Adipocyte (in vitro differentiated cells): ENCODE measurements around the gene ARHGAP6.

Experiments used
- DNase-seq: peaks from one replicate; pipeline ENCODE4 v3.0.0-alpha.2; 2015; ENCODE audit warnings: low read depth
- H3K27me3 ChIP-seq: replicated peaks from 2 replicates; pipeline ENCODE4 v1.7.0; 2013; ENCODE audit warnings: mild to moderate bottlenecking, low read length, moderate library complexity; ENCODE audit not compliant: control insufficient read depth, insufficient read depth
- H3K36me3 ChIP-seq: 2 replicates; pipeline ENCODE4 v1.7.0; 2013; ENCODE audit warnings: low read length, mild to moderate bottlenecking, moderate library complexity; ENCODE audit not compliant: control insufficient read depth, insufficient read depth, severe bottlenecking
- H3K4me1 ChIP-seq: 2 replicates; pipeline ENCODE4 v1.7.0; 2013; ENCODE audit warnings: mild to moderate bottlenecking, low read length, moderate library complexity; ENCODE audit not compliant: control insufficient read depth, insufficient read depth
- H3K4me3 ChIP-seq: 2 replicates; pipeline ENCODE4 v1.7.0; 2013; ENCODE audit warnings: mild to moderate bottlenecking, low read length, moderate library complexity
- H3K9ac ChIP-seq: 2 replicates; pipeline ENCODE4 v1.7.0; 2013; ENCODE audit warnings: mild to moderate bottlenecking, low read length, moderate library complexity
- H3K9me3 ChIP-seq: 2 replicates; pipeline ENCODE4 v1.7.0; 2013; ENCODE audit warnings: mild to moderate bottlenecking, low read length, moderate library complexity; ENCODE audit not compliant: control insufficient read depth

ARHGAP6 gene

GRCh38 chrX:11672213-11672612 lies 6.5 kb upstream of the ARHGAP6 start:
- peaks cover 7% of the 10 kb centered on the region for H3K27me3 ChIP-seq
- DNase-seq, result no peak
- H3K4me1 ChIP-seq, result no peaks in the 10 kb centered on the region
- no peak overlapping the region for H3K9ac ChIP-seq
- H3K9me3 ChIP-seq, result no peaks in the 10 kb centered on the region
- no peak overlapping the region for H3K4me3 ChIP-seq
- H3K36me3 ChIP-seq, result no peaks in the 10 kb centered on the region

GRCh38 chrX:11670316-11670715 lies 4.6 kb upstream of the ARHGAP6 start:
- H3K9ac ChIP-seq, result no peak overlapping the region
- H3K9me3 ChIP-seq, result no peaks in the 10 kb centered on the region

GRCh38 chrX:11666952-11667685 lies 1.4 kb upstream of the ARHGAP6 start:
- H3K4me3 ChIP-seq, result no peak overlapping the region
- no peak overlapping the region for H3K9ac ChIP-seq
- H3K27me3 ChIP-seq, result peaks cover 24% of the 10 kb centered on the region
- H3K36me3 ChIP-seq, result no peaks in the 10 kb centered on the region
- DNase-seq, result no peak
- no peaks in the 10 kb centered on the region for H3K9me3 ChIP-seq
- H3K4me1 ChIP-seq, result no peaks in the 10 kb centered on the region

More at GRCh38 chrX:11670316-11670715, 4.6 kb upstream of the ARHGAP6 start:
- Histone ChIP-seq H3K4me3 (no peak overlapping the region), H3K4me1 (no peaks in the 10 kb centered on the region), H3K27me3 (peaks cover 12% of the 10 kb centered on the region), H3K36me3 (no peaks in the 10 kb centered on the region)
- no peak for DNase-seq

DNA sequence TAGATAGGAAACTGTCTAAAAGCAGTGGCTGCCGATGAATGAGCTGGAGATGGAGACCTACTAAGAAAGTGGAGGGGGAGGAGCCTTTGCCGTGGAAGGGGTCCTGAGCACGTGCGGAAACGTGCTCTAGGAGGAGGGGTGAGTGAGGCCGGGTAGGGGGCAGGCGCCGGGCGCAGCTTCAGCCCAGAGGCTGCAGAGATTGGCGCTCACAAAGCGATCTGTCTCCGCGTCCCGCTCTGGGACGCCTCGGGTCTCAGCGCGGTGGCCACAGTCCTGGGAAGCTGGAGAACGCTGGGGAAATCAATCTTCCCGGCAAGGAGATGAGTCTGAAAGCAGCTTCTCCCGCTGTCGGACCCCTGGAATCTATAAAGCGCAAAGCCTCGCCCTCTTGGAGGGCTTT lies 444 bp upstream of the ARHGAP6 start:
- Histone ChIP-seq H3K4me3 (peak overlapping the region; percentile 82), H3K4me1 (no peaks in the 10 kb centered on the region), H3K27me3 (peaks cover 24% of the 10 kb centered on the region), H3K36me3 (no peaks in the 10 kb centered on the region), H3K9ac (peak overlapping the region; percentile 19), H3K9me3 (no peaks in the 10 kb centered on the region)
- peak; percentile 42 for DNase-seq

DNA sequence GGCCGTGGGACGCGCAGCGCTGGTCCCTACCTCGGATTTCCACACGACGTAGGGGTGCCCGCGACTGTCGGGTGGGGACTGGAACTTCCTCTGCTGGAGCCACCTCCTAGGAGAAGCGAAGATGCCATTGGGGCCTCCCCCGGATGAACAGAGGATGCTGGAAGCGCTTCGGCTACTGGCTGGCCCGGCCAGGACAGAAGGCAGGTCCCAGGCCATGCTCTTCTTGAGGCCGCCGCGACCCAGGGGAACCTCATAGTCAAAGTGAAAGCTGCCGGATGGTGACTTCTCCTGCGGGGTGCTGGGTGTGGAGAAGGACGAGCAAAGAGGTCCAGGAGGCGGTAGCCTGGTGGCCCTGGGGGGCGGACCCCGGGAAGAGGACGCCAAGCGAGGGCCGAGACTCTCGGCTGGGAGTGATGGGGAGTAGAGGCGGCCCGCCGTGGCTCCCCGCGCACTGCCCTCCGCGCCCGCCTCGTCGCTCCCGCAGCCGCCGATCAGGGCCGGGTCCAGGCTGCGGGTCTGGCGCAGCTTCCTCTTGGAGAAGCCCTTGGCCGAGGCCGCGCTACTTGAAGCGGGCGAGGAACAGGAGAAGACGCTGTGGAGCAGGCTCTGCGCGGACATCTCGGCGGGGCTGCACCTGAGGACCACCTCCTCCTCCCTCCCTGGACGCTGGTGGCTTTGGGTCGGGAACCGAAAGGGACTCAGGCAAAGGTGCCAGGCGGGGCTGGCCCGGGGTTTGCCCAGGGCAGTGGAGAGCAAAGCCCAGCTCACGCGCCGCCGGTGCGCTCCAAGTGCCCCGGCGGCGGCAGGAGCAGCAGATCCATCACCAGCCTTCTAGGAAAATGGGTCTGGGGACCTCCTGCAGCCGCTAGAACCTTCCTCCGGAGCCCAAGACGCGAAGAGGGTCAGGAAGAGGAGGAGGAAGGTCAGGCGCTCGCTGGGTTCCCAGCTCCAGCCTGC lies 1.2 kb downstream of the ARHGAP6 start:
- H3K27me3 ChIP-seq, result peaks cover 25% of the 10 kb centered on the region
- H3K9ac ChIP-seq, result peak overlapping the region; percentile 75
- H3K9me3 ChIP-seq, result no peaks in the 10 kb centered on the region
- peak; percentile 36 for DNase-seq
- no peaks in the 10 kb centered on the region for H3K4me1 ChIP-seq
- no peaks in the 10 kb centered on the region for H3K36me3 ChIP-seq
- H3K4me3 ChIP-seq, result peak overlapping the region; percentile 82

DNA sequence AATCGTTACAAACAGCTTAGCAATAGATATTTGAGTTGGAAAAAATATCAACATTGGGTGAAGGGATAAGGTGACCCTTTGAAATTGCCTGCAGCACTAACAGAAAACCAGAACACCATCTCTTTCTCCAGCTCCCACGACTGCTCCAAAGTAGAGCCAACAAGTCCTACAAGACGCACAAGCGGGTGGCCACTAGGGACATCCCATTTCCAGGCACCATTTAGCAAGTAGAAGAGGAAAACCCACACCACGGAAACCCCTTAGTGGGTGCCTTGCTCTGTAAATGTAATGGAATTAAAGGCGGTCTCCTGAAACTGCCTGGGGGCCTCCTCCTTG lies 1.9 kb downstream of the ARHGAP6 start:
- Histone ChIP-seq H3K4me1 (no peaks in the 10 kb centered on the region), H3K36me3 (no peaks in the 10 kb centered on the region), H3K27me3 (peaks cover 25% of the 10 kb centered on the region), H3K4me3 (peak overlapping the region; percentile 82), H3K9ac (no peak overlapping the region), H3K9me3 (no peaks in the 10 kb centered on the region)
- no peak for DNase-seq

DNA sequence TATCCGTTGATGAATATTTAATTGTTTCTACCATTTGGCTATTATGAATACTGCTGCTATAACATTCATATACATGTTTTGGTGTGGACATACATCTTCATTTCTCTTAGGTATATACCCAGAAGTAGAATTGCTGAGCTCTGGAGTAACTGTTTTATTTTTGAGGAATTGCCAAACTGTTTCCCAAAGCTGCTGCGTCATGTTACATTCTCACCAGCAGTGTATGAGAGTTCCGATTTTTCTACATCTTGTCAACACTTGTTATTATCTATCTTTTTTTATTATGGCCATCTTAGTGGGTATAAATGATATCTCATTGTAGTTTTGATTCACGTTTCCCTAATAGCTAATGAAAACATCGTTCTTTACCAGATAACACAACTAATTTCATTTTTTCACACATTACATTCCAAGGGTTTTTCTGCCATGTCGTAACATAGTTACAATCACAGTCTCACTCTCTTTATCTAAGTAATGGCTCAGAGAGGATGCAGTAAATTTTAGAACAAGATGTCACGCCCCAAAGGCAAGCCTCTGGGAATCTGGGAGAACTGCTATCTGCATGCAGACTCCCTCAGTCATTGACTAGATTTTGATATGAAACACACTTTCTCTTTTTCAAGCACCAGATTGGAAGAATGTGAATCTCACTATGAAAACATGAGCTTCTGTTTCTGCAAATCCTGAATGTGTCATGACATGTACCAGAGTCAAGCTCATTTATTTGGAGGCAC lies 10.3 kb downstream of the ARHGAP6 start:
- Histone ChIP-seq H3K27me3 (peaks cover 2% of the 10 kb centered on the region), H3K4me3 (no peak overlapping the region), H3K9ac (no peak overlapping the region), H3K4me1 (no peaks in the 10 kb centered on the region), H3K36me3 (no peaks in the 10 kb centered on the region), H3K9me3 (peaks cover 7% of the 10 kb centered on the region)
- no peak for DNase-seq

- Histone ChIP-seq H3K27me3 (peaks cover 3% of the 10 kb centered on the region), H3K4me1 (no peaks in the 10 kb centered on the region), H3K36me3 (no peaks in the 10 kb centered on the region), H3K9ac (no peak overlapping the region), H3K9me3 (no peaks in the 10 kb centered on the region), H3K4me3 (no peak overlapping the region)
- no peak for DNase-seq
Observed at GRCh38 chrX:11648705-11649519, 16.8 kb downstream of the ARHGAP6 start.

DNA sequence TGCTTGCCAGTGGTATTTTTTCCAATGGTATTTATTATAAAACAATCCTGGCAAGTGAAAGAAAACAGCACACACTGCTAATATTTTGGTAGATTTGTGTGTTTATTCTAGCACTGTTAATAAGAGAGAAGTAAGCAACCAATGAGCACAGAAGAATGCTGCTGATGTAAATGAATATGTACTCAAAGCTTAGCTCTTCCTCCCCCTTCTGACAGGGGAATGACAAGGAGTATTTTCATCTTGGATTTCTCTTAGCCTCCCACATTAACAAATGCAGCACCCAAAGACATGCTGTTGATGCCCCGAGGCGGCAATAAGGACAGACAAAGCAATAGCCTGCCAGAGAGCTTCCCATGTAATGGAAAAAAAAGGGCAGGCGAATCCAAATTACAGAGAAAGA lies 18.6 kb downstream of the ARHGAP6 start:
- no peak for DNase-seq
- Histone ChIP-seq H3K9me3 (no peaks in the 10 kb centered on the region), H3K4me3 (no peak overlapping the region), H3K4me1 (no peaks in the 10 kb centered on the region), H3K27me3 (peaks cover 3% of the 10 kb centered on the region), H3K9ac (no peak overlapping the region), H3K36me3 (no peaks in the 10 kb centered on the region)

GRCh38 chrX:11641349-11642065 lies 24.2 kb downstream of the ARHGAP6 start:
- Histone ChIP-seq H3K9ac (no peak overlapping the region), H3K36me3 (no peaks in the 10 kb centered on the region), H3K4me1 (peaks cover 7% of the 10 kb centered on the region), H3K27me3 (peaks cover 3% of the 10 kb centered on the region), H3K4me3 (peak overlapping the region; percentile 37), H3K9me3 (no peaks in the 10 kb centered on the region)
- peak; percentile 48 for DNase-seq
